K562 (cell line): ENCODE data around the gene FBLN2. TPM values are rescaled to one million over a fixed set of nuclear protein-coding genes. Genes with fewer than 3 reads are reported as not detected.

Experiments
- CEBPG ChIP-seq, 3 experiments: fragments of 200-800 bp in 1 of 3; sonication (Bioruptor generic) in 1 of 3; sonication (generic) in 1 of 3; formaldehyde crosslinking in 1 of 3; IDR thresholded peaks in 2 of 3; conservative IDR thresholded peaks in 1 of 3; 2 replicates each; pipeline versions ENCODE4 v1.6.1 to v1.8.0; 2016 to 2022; ENCODE audit warnings: missing compliant biosample characterization in 2 of 3, missing genetic modification characterization in 2 of 3, mild to moderate bottlenecking in 1 of 3, missing genetic modification reagents in 1 of 3
- FIP1L1 ChIP-seq: fragments of 200-400 bp; formaldehyde crosslinking; IDR thresholded peaks from 2 replicates; pipeline ENCODE4 v1.6.1; 2018; ENCODE audit warnings: mild to moderate bottlenecking, low read depth, low read length; ENCODE audit not compliant: poor library complexity, severe bottlenecking
- GABPB2 ChIP-seq: fragments of 250-450 bp; sonication (Bioruptor Pico); conservative IDR thresholded peaks from 2 replicates; pipeline ENCODE4 v1.5.1; 2021; ENCODE audit warnings: mild to moderate bottlenecking
- GATAD2B ChIP-seq: fragments of 450-650 bp; IDR thresholded peaks from 2 replicates; pipeline ENCODE4 v1.6.1; 2017; ENCODE audit warnings: mild to moderate bottlenecking, borderline replicate concordance
- MAFF ChIP-seq: IDR thresholded peaks from 2 replicates; pipeline ENCODE4 v1.6.1; 2012; ENCODE audit warnings: low read length, improper control_type of control experiment
- MXI1 ChIP-seq: IDR thresholded peaks from 2 replicates; pipeline ENCODE4 v1.6.1; 2011; ENCODE audit warnings: low read depth, mild to moderate bottlenecking, improper control_type of control experiment, low read length
- MYC ChIP-seq, 2 experiments: fragments of 250-450 bp in 1 of 2; sonication (Bioruptor Pico) in 1 of 2; IDR thresholded peaks; 2 replicates each; pipeline versions ENCODE4 v1.5.1 to v1.6.1; 2012 to 2021; ENCODE audit warnings: low read depth in 2 of 2, borderline replicate concordance in 1 of 2, improper control_type of control experiment in 1 of 2, low read length in 1 of 2, mild to moderate bottlenecking in 1 of 2, moderate library complexity in 1 of 2
- MYNN ChIP-seq, 2 experiments: sonication (generic); formaldehyde crosslinking in 1 of 2; IDR thresholded peaks; 2 replicates each; pipeline versions ENCODE4 v1.5.0 to v1.6.1; 2016 to 2020; ENCODE audit warnings: antibody characterized with exemption in 1 of 2, missing genetic modification reagents in 1 of 2
- PCBP2 ChIP-seq: fragments of 200-400 bp; formaldehyde crosslinking; IDR thresholded peaks from 2 replicates; pipeline ENCODE4 v1.6.1; 2018; ENCODE audit warnings: low read length, low read depth, mild to moderate bottlenecking, moderate library complexity; ENCODE audit not compliant: poor library complexity, severe bottlenecking
- POLR2B ChIP-seq: fragments of 450-650 bp; IDR thresholded peaks from 2 replicates; pipeline ENCODE4 v1.6.1; 2018; ENCODE audit warnings: low read depth; ENCODE audit not compliant: partially characterized antibody
- RBM17 ChIP-seq: fragments of 200-400 bp; formaldehyde crosslinking; IDR thresholded peaks from 2 replicates; pipeline ENCODE4 v1.6.1; 2017; ENCODE audit warnings: low read depth, mild to moderate bottlenecking, low read length, borderline replicate concordance
- RFX5 ChIP-seq: IDR thresholded peaks from 2 replicates; pipeline ENCODE4 v1.6.1; 2011; ENCODE audit warnings: low read depth, mild to moderate bottlenecking, improper control_type of control experiment, low read length
- SLC30A9 ChIP-seq: fragments of 250-450 bp; sonication (Bioruptor Pico); IDR thresholded peaks from 2 replicates; pipeline ENCODE4 v1.8.0; 2022; ENCODE audit warnings: mild to moderate bottlenecking, moderate library complexity
- SMC3 ChIP-seq: conservative IDR thresholded peaks from 2 replicates; pipeline ENCODE4 v1.6.1; 2011; ENCODE audit warnings: low read depth, low read length, improper control_type of control experiment; ENCODE audit not compliant: insufficient read depth
- TARDBP ChIP-seq: fragments of 450-650 bp; IDR thresholded peaks from 2 replicates; pipeline ENCODE4 v1.6.1; 2016
- ZNF586 ChIP-seq: fragments of 450-650 bp; formaldehyde crosslinking; conservative IDR thresholded peaks from 2 replicates; pipeline ENCODE4 v1.4.0; 2020; ENCODE audit warnings: mild to moderate bottlenecking, moderate library complexity
- polyA plus RNA-seq, 8 experiments: library from polyadenylated mRNA; depleted of rRNA in 4 of 8; stranded (reverse) in 5 of 8; unstranded in 3 of 8; fragments of >200 nt; fragmentation: Nextera tagmentation in 2 of 8; fragmentation: Illumina TruSeq in 1 of 8; extraction: Ambion mirVana in 2 of 8; extraction: Trizol in 1 of 8; gene quantifications; 2 replicates each; pipeline versions ENCODE4 v1.2.1 to v1.2.3, GENCODE V29; 2011 to 2014; ENCODE audit warnings: inconsistent platforms in 1 of 8, missing spikeins in 1 of 8
- total RNA-seq, 7 experiments: library from RNA; depleted of rRNA in 6 of 7; stranded (reverse); fragments of >200 nt in 6 of 7; fragmentation: Illumina TruSeq in 2 of 7; extraction: Trizol in 2 of 7; gene quantifications; 2 replicates each; pipeline versions ENCODE4 v1.2.1 to v1.2.3, GENCODE V29; 2011 to 2021; ENCODE audit warnings: low replicate concordance in 1 of 7
- TF ChIP-seq, protein P1 (sequence below): fragments of 250-450 bp; sonication (Bioruptor Pico); IDR thresholded peaks from 2 replicates; pipeline ENCODE4 v1.8.0; 2021; ENCODE audit warnings: mild to moderate bottlenecking, moderate library complexity
- TF ChIP-seq, protein P2 (sequence below): fragments of 450-650 bp; formaldehyde crosslinking; IDR thresholded peaks from 2 replicates; pipeline ENCODE4 v1.4.0; 2022; ENCODE audit warnings: missing genetic modification characterization
- TF ChIP-seq, protein P3 (sequence below): IDR thresholded peaks from 3 replicates; pipeline ENCODE4 v1.6.1; 2011; ENCODE audit warnings: borderline replicate concordance, mild to moderate bottlenecking; ENCODE audit not compliant: insufficient read length, insufficient read depth
- TF ChIP-seq, protein P4 (sequence below): sonication (generic); formaldehyde crosslinking; IDR thresholded peaks from 2 replicates; pipeline ENCODE4 v1.8.0; 2022; ENCODE audit warnings: missing genetic modification reagents, mild to moderate bottlenecking, borderline replicate concordance

FBLN2 gene
- total and polyA plus RNA-seq, 9 of the 15 experiments (the other 6 are each of a cell fraction or from before 2014, with no cell fraction given): 0.03 to 0.10 (median 0.04) TPM; not detected in 6

DNA sequence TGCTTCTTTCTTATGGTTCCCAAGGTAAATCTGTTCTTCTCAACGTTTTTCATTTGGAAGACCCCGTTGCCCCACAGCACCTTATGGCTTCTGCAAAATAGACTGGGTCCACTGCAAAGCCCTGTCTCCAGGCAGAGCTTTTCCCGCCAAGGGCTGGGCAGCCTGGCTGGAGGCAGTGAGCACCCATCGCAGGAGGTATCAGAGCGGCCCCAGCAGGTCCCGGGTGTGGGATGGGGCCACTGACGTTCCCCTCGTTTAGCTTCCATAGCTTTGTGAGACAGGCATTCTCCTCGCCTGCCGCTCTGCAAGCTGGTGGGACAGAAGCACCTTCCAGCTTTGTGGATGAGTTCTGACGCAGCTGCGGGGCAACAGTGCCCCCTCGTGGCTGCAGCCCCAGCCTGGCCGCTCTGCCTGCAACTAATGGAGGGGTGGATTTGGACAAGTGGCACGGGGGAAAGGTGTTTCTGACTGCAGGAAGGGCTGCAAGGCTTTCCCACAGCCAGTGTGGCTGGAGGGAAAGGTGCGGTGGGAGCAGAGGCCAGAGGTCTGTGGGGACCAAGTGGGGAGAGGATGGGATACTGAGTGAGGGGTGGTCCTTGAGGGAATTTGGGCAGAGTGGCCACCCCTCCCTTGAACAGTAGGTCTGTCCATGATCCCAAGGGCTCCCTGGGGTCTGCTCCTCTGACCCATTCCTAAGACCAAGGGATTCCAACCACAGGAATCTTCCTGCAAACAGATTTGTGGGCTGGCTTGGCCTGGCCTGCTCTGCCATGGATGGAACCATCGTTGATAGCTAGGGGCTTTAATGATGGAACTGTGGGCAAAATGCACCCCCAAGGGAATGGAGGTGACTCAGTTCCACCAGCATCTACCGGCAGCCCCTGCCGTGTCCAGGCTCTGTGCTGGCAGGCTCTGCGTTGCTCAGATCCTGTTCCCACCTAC is 99.4 kb downstream of the FBLN2 start (continued):
- TF ChIP-seq RBM17 (no peak), MYC (IDR thresholded peaks at IDR 0.05; ENCODE audit: low read depth, low read length) (no peak), MYC (CRISPR knock-in tag; IDR thresholded peaks at IDR 0.05; ENCODE audit: borderline replicate concordance, low read depth) (no peak), POLR2B (no peak), SMC3 (peak; percentile 100), GATAD2B (no peak), MAFF (no peak), TARDBP (peak; percentile 44; the same call in 1 of the 2 replicates), FIP1L1 (no peak), RFX5 (no peak), MXI1 (no peak), SLC30A9 (CRISPR knock-in tag) (no peak), ZNF586 (CRISPR knock-in tag) (no peak), PCBP2 (no peak), CEBPG (CRISPR knock-in tag; IDR thresholded peaks at IDR 0.05) (0 out of 2 replicates have a peak, but pooled peaks have one; percentile 14), CEBPG (tag; conservative IDR thresholded peaks at IDR 0.05 in 1 of 2, IDR thresholded peaks at IDR 0.05 in 1 of 2) (no peak), MYNN (IDR thresholded peaks at IDR 0.05) (0 out of 2 replicates have a peak, but pooled peaks have one; percentile 57), MYNN (CRISPR knock-in tag; IDR thresholded peaks at IDR 0.05) (no peak), GABPB2 (CRISPR knock-in tag) (no peak)
- TF ChIP-seq, protein P1, sequence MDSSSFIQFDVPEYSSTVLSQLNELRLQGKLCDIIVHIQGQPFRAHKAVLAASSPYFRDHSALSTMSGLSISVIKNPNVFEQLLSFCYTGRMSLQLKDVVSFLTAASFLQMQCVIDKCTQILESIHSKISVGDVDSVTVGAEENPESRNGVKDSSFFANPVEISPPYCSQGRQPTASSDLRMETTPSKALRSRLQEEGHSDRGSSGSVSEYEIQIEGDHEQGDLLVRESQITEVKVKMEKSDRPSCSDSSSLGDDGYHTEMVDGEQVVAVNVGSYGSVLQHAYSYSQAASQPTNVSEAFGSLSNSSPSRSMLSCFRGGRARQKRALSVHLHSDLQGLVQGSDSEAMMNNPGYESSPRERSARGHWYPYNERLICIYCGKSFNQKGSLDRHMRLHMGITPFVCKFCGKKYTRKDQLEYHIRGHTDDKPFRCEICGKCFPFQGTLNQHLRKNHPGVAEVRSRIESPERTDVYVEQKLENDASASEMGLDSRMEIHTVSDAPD (CRISPR knock-in tag): no peak
- TF ChIP-seq, protein P2, sequence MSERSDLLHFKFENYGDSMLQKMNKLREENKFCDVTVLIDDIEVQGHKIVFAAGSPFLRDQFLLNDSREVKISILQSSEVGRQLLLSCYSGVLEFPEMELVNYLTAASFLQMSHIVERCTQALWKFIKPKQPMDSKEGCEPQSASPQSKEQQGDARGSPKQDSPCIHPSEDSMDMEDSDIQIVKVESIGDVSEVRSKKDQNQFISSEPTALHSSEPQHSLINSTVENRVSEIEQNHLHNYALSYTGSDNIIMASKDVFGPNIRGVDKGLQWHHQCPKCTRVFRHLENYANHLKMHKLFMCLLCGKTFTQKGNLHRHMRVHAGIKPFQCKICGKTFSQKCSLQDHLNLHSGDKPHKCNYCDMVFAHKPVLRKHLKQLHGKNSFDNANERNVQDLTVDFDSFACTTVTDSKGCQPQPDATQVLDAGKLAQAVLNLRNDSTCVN (CRISPR knock-in tag): no peak
- TF ChIP-seq, protein P3, sequence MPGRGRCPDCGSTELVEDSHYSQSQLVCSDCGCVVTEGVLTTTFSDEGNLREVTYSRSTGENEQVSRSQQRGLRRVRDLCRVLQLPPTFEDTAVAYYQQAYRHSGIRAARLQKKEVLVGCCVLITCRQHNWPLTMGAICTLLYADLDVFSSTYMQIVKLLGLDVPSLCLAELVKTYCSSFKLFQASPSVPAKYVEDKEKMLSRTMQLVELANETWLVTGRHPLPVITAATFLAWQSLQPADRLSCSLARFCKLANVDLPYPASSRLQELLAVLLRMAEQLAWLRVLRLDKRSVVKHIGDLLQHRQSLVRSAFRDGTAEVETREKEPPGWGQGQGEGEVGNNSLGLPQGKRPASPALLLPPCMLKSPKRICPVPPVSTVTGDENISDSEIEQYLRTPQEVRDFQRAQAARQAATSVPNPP: no peak
- TF ChIP-seq, protein P4, sequence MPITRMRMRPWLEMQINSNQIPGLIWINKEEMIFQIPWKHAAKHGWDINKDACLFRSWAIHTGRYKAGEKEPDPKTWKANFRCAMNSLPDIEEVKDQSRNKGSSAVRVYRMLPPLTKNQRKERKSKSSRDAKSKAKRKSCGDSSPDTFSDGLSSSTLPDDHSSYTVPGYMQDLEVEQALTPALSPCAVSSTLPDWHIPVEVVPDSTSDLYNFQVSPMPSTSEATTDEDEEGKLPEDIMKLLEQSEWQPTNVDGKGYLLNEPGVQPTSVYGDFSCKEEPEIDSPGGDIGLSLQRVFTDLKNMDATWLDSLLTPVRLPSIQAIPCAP (CRISPR knock-in tag): no peak
